Coronary artery (tissue), 2 donors: Measurements from ENCODE around the gene PRR14L.

Source experiments
- DNase-seq: peaks from one replicate; pipeline ENCODE4 v3.0.0-alpha.2; 2017; ENCODE audit warnings: low spot score
- H3K27ac ChIP-seq, 2 donors: fragments of 200-600 bp; sonication (generic); one replicate each; pipeline ENCODE4 v1.5.1; 2016 to 2019
- H3K4me3 ChIP-seq: fragments of 200-600 bp; sonication (generic); 2 replicates; pipeline ENCODE4 v1.5.1; 2016; ENCODE audit warnings: mild to moderate bottlenecking, moderate library complexity
- CTCF ChIP-seq: fragments of 200-600 bp; sonication (generic); IDR thresholded peaks from one replicate; pipeline ENCODE4 v1.5.1; 2019; ENCODE audit warnings: antibody characterized with exemption

The PRR14L gene

GRCh38 chr22:31651664-31652063 is 98.3 kb downstream of the PRR14L start:
- Histone ChIP-seq H3K4me3 (no peak overlapping the region), H3K27ac (no peak overlapping the region)
- no peak for TF ChIP-seq CTCF
- no peak for DNase-seq

- H3K4me3 ChIP-seq = no peak overlapping the region
- H3K27ac ChIP-seq = no peak overlapping the region
- DNase-seq = no peak
- TF ChIP-seq CTCF = no peak
Measured at GRCh38 chr22:31650391-31650790, 99.5 kb downstream of the PRR14L start.

GRCh38 chr22:31647523-31648320 is 102.2 kb downstream of the PRR14L start:
- Histone ChIP-seq H3K4me3 (no peak overlapping the region), H3K27ac (no peak overlapping the region)
- DNase-seq = no peak
- no peak for TF ChIP-seq CTCF

- H3K4me3 ChIP-seq = no peak overlapping the region
- no peak for TF ChIP-seq CTCF
- no peak for DNase-seq
- no peak overlapping the region for H3K27ac ChIP-seq
Measured at GRCh38 chr22:31647066-31647465, 102.9 kb downstream of the PRR14L start.

- no peak overlapping the region for H3K27ac ChIP-seq
- H3K4me3 ChIP-seq = no peak overlapping the region
- no peak for DNase-seq
- no peak for TF ChIP-seq CTCF
Measured at GRCh38 chr22:31646186-31647019, 103.5 kb downstream of the PRR14L start.

- no peak overlapping the region for H3K27ac ChIP-seq
- no peak overlapping the region for H3K4me3 ChIP-seq
- no peak for TF ChIP-seq CTCF
- no peak for DNase-seq
Measured at GRCh38 chr22:31639436-31640039, 110.4 kb downstream of the PRR14L start.
